ENCODE measurements around the gene TFB1M.
"Not testable (repeated sequence)": the region's sequence is repeated elsewhere in the genome, so short reads cannot be mapped to it uniquely, and the experiment has no call there.

TFB1M gene

GRCh38 chr6:155234167-155234566 is 80.1 kb downstream of the TFB1M start:
- no peak for DNase-seq

DNA sequence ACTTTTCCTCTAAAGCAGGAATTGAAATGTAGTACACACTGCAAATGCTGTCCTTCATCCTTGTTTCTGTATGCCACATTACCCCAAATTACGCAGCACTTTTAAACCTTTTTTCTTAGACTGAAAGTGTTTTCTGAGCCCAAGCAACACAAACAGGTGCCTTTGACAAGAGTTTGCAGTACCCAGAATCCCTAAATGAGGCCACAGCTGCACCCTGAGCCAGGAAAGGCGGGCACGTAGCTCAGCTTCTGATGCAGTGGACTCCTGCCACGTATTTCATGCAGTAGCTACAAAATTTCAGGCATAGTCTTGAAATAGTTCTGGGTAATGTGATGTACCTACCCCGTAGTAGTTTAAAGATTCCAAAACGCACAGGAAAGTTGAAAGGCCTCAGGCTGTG is 81.4 kb downstream of the TFB1M start:
- DNase-seq: no peak

GRCh38 chr6:155230975-155231374 is 83.3 kb downstream of the TFB1M start:
- DNase-seq: not testable (repeated sequence)

GRCh38 chr6:155228546-155229166 is 85.6 kb downstream of the TFB1M start:
- DNase-seq: no peak

GRCh38 chr6:155227046-155227445 is 87.2 kb downstream of the TFB1M start:
- no peak for DNase-seq

GRCh38 chr6:155224618-155225017 is 89.7 kb downstream of the TFB1M start:
- no peak for DNase-seq

DNA sequence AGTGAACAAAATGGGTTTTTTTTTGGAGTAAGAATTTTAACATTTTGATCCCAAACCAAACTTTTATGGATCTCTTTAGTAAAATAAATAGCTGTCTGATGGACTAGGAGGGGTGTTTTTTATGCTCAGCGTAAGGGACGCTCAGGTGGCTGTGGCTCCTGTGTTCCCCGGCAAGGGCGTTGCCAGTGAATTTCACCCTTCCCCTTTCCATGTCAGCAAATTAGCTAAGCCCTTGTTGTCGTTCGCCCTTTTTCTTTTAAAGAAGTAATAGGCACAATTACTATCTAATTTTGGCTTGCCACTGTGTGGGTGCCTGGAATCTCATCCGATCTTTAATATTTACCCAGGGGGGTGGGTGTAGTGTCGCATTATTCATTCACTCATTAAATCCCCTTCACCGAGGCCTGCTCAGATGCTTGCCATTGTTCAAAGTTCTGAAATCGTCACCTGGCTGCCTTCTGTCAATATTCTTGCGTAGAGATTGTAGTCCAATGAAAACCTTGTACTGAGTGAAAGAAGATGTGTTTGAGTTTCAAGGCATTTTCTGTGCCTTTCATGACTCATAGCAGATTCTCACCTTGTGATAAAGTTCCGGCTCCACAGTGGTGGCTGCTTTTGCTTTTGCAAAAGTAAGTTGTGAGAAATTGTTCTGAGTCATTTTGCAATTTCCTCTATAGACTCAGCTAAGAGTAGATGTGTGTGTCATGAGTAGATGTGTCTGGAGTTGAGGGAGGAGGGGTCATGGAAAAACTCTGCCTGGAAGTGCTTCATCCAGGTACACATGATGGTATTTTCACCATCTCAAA is 90.4 kb downstream of the TFB1M start:
- DNase-seq: no peak

GRCh38 chr6:155222506-155222905 is 91.8 kb downstream of the TFB1M start:
- DNase-seq: no peak

DNA sequence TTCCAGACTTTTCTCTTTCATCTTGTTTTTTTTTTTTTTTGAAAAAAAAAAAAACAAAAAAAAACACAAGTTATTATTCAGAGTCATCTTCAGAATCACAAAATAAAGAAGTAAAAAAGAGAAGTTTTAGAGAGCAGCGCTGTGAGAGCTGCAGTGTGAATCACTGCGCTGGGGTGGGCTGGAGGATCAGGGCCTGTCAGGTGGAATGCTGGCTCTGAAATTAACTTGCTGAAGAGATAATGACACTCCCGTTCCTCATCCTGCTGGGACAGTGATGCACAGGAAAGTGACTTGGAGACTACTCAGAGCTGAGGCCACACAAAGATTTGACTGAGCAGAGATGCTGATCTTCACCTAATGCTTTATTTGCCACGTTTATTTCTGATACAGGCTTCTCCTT is 93.2 kb downstream of the TFB1M start:
- no peak for DNase-seq

- DNase-seq: no peak
Observed at GRCh38 chr6:155219858-155220301, 94.4 kb downstream of the TFB1M start.

DNA sequence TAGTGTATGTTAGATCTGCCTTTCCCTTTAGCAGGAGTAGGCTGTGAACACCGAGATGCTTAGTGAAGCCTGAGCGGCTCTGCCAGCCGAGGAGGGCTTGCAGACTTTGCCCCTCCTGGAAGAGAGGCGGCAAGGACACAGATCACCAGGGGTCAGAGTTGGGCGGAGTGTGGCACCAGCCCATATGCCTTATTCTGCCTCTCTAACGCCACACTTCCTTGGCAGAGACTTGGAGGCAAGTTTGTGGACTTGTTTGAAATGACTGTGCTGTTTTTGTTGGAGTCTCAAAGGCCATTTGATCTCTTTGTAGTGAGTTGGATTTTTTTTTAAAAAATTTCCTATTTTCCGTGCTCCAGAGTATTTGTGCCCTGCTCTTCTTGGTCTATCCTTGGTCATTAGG is 95.0 kb downstream of the TFB1M start:
- DNase-seq: no peak

- DNase-seq: not testable (repeated sequence)
Observed at GRCh38 chr6:155218711-155219110, 95.6 kb downstream of the TFB1M start.

- no peak for DNase-seq
Observed at GRCh38 chr6:155216312-155217046, 97.8 kb downstream of the TFB1M start.

- no peak for DNase-seq
Observed at GRCh38 chr6:155215906-155216305, 98.4 kb downstream of the TFB1M start.

GRCh38 chr6:155213611-155214372 is 100.5 kb downstream of the TFB1M start:
- DNase-seq: no peak

GRCh38 chr6:155212616-155213380 is 101.5 kb downstream of the TFB1M start:
- no peak for DNase-seq

GRCh38 chr6:155212106-155212505 is 102.2 kb downstream of the TFB1M start:
- no peak for DNase-seq

- DNase-seq: no peak
Observed at GRCh38 chr6:155207223-155207622, 107.1 kb downstream of the TFB1M start.

All from NCI-H187 (cell line).